GM21423 (cell line): ENCODE measurements around the gene HOXA7.

Experiments used
- ATAC-seq: cut with Tn5 transposase; IDR thresholded peaks from one replicate; pipeline ENCODE4 v1.9.1; 2021; ENCODE audit warnings: mild to moderate bottlenecking, moderate library complexity; ENCODE audit not compliant: unreplicated experiment

Gene HOXA7

DNA sequence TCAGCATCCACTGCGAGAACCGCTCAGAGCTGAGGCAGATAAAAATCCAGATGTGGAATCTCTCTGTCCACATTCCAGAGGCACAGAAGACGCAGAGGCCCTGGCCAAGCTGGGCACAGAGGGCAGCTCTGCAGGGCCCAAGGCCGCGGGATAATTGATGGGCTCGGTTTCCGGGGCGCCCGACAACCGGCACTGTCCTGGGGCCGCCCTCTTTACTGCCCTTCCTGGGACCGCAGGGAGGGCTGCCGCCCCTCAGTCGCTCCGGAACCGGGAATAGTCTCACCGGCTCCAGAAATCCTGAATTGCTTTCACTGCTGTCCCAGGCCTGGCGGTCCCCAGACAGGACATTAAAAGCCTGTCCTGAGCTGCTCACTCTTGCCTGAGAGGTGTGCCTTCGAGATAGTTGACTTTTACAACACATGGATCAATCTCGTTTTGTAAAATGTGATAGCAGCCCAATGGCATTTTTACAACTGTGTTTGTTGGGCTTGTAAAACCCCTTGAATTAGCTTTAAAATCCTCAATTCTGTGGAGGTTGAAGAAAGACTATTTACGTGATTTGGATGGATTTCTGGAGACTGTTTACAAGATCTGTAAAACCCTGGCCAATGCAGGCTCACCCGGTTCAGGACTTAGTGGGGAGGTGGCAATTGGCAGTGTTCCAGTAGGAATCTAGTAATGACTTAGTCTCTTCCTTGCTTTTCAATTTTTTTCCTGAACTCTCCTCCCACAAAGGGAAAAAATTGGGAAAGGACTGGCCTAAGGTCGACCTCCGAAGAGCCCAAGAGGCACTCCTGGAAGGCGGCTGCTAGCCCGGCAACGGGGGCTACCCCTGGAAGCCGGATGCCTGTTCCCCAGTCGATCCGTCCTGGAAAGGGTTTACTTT, 7.5 kb downstream of the HOXA7 start:
- no peak for ATAC-seq

DNA sequence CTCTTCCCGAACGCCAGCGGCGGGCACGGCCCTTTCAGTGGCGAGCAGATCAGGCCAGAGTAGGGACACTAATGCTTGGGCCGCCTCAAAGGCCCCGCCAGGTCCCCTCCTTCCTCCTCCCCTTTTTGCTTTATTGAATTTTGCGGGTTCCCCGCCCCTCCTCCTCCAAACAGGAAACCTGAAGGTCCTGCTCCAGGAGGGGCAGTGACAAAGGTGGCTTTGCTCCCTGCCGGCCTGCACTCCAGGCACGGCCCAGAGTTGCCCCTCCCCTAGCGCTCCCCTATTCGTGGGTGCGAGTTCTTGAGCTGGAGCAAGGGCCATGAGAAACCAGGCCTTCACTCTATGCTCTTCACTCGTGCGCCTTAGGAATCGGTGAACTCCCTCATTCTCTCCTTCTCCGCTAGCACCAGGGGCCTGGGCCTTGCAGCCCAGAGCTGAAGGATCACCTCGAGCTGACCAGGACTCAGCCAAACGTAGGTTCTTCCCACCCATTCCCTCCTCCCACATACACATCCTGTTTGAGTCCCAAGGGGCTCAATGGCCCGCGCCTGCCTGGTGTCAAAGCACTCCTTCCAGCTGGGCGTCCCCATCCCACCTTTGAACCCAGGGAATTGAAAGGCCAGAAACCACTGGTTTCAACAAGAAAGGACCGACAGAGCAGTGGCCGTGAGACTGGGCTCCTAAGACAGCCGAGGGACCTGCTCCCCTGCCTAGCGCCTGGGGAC, 8.3 kb downstream of the HOXA7 start:
- no peak for ATAC-seq

DNA sequence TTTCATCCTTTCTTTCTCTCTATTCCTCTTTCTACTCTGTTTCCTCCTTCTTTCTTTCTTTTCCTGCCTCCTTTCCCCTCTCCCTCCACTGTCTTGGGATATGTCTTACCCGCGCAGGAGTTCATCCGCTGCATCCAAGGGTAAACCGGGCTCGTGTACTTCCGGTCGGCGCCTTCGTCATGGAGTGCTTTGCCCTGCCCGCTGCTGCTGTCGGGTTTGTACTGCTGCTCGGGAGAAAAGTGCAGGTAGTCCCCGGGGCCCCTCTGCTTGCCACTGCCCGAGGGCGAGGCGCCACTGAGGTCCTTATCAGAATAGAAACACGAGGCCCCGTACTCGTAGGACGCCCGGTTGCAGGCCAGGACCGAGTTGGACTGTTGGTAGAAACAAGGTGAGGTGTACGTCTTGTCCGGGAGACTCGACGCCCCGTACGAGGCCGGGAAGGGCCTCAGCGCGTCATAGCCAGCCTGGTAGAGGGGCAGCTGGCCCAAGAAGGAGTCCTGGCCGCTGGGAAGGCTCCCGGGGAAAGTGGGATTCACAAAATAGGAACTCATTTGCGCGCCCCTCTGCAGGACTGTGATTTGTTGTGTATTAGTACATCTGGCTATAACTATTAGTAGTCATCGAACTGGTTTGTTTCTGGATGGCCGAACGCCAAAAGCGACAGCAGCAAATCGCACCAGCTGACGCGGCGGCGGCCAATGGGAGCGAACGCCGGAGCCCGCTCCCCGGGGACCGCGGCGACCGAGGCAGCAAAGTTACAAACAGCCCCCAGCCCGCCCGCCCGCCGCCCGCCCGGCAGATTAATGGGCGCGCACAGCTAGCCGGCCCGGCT, 9.1 kb downstream of the HOXA7 start, which contains the start of gene HOXA6:
HOXA6 (minus strand) TSS at position 576 of the 832 bp plus-strand sequence; CDS start at position 551, 25 bp downstream.
- no peak for ATAC-seq

DNA sequence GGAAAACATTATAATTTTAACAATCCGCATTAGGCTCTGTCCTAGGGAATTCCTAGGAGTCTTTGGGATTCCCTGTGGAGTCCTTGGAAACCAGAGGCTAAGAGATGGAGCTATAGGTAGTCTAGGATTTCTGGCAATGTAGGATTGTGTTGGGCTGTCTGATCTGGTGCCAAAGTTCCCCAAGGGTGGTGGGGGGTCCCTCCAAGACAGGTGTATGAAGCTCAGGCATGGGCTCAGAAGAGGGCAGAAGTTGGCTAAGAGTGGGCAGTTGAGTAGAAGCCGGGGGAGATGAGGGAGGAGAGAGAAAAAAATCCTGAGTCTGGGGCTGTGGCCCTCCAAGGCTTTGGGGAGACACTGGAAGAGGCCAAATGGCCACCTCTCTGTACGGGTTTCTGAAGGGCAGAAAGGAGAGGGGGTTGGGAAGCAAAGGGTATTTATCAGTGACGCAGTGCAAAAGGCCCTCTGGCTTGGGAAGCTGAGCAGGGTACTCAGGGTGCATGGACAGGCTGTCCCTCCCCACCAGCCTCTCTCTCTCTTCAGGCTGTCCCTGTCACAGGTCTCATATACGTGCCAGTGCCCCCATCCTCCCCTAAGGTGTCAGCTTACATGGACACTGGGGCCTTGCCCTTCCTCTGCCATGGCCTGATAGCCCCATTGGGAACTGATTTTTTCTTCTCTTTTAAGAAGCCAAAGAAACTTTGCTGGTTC, 9.8 kb downstream of the HOXA7 start:
- no peak for ATAC-seq

DNA sequence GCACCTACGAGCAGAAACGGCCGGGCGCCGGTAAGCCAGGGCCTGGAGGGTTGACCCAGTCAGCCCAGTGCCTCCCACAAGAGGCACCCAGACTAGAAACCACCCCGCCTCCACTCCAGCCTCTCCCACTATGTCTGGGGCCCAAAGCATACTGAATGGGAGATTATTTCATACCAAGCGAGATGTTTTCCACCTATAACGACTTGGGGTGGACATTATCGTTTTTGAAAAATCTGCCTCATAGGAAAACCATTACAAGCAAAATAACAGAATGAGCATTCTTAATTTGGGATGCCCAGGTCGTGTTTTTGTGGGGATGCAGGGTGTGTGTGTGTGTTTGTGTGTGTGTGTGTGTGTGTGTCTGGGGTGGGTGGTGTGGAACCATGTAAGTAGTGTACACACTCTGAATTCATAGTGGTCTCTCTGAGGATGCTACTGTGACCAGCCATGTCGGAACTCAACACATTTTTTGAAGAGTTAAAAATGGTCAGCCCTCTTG, 10.5 kb downstream of the HOXA7 start:
- no peak for ATAC-seq

DNA sequence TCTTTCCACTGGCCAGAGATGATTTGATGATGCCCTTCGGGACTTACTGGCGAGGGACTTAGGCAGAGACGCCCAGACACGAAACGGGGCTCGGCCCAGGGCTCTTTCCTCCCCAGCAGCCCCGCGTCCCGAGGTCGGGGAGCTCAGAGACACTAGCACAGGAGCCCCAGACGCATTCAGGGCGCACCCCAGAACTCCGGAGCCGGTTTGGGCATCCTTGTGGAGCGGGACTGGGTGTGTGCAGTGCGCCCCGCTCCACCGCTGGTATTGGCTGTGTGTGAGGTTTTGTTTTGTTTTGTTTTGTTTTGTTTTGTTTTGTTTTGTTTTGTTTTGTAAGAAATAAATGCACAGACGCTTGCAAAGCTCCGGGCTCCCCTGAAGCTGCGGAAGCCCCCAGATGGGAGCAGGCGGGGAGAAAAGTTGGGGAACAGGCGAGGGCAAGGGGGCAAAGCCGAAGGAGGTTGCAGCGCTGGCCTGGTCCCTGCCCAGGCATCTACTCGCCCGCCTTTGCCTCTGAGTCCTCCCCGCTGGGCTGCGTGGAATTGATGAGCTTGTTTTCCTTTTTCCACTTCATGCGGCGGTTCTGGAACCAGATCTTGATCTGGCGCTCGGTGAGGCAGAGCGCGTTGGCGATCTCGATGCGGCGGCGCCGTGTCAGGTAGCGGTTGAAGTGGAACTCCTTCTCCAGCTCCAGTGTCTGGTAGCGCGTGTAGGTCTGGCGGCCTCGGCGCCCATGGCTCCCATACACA, 11.1 kb downstream of the HOXA7 start:
- no peak for ATAC-seq

DNA sequence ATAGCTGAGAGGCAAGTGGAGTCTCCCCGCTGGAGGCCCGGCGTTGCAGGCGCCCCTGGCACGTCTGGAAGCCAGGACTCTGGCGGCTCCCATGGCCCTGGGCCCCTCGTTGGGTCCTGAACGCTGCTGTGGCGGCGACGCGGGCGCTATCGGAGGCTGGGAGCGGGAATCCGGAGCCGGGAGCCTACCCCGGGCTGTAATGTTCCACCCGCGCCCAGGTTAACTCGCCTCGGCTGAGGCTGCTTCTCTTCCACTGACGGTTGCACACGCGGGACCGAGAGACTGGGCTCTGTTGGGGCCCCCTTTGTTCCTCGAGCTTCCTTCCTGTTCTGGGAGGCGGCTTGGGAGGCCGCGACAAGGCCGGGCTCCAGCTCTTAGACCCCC, 11.7 kb downstream of the HOXA7 start:
- ATAC-seq = no peak

DNA sequence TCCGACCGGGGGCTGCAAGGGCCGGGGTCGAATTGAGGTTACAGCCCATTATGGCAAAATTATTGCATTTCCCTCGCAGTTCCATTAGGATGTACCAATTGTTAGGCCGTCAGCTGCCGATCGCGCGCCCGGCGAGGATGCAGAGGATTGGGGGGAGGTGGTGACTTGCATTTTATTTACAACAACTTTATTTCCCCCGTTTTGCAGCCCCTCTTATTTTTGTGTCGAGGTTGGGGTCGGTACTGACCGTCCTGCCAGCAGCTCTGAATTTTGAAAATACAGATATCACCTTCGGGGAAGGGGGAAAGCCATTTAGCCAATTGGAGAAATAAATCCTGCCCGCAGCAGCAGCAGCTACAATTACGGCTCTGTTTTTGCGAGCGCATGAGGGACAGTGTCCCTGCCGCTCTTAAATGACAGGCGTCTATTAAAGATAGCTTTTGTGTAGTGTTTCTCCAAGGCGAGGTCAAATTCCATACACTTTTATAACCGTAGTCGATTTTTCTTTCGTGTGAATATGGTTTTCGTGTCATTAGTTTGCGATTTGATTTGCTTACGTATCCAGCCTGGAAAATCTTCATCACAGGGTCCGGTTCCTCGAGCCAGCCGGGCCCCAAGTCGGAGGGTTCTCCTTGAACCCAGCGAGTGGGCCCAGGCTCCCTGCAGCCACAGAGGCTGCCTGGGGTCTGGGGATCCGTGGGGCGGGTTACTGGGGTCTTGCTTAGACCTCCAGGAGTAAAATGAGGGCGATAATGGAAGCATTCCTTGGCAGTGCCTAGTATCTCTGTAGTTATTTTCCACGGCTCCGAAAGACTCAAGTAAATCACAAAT, 12.3 kb downstream of the HOXA7 start:
- ATAC-seq = no peak

DNA sequence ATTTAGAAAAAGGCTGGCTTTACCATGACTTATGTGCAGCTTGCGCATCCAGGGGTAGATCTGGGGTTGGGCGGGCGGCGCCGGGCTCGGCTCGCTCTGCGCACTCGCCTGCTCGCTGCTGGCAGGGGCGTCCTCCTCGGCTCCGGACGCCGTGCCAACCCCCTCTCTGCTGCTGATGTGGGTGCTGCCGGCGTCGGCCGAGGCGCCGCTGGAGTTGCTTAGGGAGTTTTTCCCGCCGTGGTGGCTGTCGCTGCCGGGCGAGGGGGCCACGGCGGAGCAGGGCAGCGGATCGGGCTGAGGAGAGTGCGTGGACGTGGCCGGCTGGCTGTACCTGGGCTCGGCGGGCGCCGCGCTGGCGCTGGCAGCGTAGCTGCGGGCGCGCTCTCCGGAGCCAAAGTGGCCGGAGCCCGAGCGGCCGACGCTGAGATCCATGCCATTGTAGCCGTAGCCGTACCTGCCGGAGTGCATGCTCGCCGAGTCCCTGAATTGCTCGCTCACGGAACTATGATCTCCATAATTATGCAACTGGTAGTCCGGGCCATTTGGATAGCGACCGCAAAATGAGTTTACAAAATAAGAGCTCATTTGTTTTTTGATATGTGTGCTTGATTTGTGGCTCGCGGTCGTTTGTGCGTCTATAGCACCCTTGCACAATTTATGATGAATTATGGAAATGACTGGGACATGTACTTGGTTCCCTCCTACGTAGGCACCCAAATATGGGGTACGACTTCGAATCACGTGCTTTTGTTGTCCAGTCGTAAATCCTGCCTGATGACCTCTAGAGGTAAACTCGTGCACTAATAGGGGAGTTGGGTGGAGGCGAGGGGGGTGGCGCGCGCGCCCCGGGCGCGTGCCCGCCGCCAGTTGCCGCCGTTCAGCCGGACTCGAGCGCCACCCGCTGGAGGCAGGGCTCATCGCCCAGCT, 13.2 kb downstream of the HOXA7 start, which contains the start of gene HOXA5:
HOXA5 (minus strand) TSS at position 659 of the 927 bp plus-strand sequence; CDS start at position 585, 74 bp downstream.
- ATAC-seq = no peak

DNA sequence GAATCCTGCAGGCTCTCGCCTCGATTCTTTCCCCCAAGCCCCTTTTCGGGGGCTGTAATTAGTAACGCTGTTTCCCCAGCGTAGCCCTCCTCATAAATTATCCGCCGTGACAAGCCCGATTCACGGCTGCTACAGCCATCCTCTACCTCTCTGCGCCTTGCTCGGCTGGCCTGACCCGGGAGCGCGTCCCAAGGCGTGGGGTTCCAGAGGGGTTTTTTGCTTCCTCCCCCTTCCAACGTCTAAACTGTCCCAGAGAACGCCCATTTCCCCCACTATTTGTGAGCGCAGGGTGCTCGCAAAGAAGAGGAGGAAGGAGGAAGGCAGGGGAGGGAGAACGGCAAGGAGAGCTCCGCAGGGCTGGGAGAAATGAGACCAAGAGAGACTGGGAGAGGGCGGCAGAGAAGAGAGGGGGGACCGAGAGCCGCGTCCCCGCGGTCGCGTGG, 13.9 kb downstream of the HOXA7 start:
- ATAC-seq = no peak

DNA sequence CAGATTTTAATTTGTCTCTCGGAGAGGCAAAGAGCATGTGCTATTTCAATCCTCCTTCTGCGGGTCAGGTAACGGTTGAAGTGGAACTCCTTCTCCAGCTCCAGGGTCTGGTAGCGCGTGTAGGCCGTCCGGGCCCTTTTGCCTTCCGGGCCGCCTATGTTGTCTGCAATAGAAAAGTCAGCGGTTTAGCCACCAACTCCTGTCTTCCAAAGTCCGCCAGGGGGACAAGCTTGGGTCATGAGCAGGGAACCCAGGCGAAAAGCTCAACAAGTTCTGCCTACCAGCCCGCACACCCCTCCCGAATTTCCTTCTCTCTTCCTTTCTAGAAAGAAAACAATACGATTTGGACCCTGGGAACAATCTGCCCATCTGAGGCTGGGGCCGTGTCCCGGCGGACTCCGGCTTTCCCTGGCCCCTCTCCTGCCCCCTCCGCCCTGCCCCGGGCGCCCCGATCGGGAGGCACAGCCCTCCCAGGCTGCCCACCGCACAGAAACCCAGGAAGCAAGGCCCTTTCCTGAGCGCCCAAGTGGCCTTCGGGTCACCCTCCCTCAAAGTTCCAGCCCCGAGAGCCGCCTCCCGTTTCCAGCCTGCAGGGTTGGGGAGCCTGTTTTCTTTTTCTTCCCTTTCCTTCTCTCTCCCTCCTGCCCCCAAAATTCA, 14.4 kb downstream of the HOXA7 start:
- ATAC-seq = no peak

DNA sequence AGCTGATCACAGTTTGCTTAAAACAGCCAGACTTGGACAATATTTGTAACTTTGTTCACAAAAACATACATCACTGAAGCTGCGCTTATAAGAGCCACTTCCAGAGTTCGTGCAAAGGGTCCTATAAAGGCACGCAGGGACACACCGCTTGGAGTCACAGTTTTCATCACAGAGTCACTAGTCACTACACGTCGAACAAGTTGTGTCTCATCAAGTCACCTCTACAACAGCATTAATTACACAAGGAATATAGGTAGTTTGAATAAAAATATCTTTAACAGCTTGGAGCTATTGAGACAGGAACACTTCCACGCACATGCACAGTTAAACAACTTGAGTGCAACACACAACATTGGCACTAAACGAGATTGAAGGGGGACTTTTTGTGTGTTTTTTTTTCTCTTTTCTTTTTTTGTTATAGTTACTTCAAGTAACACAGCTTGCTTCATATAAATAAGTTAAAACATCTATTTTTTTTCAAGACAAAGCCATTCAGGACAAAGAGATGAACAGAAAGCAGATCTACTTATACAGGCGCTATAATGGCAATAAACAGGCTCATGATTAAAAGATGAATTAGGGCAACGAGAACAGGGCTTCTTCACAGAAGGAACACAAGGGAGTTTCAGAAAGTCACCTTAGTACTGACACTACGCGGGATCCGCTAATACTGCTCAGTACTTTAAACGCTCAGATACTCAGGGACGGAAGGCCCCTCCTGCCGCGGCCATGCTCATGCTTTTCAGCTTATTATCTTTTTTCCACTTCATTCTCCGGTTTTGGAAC, 15.1 kb downstream of the HOXA7 start:
- ATAC-seq = no peak

DNA sequence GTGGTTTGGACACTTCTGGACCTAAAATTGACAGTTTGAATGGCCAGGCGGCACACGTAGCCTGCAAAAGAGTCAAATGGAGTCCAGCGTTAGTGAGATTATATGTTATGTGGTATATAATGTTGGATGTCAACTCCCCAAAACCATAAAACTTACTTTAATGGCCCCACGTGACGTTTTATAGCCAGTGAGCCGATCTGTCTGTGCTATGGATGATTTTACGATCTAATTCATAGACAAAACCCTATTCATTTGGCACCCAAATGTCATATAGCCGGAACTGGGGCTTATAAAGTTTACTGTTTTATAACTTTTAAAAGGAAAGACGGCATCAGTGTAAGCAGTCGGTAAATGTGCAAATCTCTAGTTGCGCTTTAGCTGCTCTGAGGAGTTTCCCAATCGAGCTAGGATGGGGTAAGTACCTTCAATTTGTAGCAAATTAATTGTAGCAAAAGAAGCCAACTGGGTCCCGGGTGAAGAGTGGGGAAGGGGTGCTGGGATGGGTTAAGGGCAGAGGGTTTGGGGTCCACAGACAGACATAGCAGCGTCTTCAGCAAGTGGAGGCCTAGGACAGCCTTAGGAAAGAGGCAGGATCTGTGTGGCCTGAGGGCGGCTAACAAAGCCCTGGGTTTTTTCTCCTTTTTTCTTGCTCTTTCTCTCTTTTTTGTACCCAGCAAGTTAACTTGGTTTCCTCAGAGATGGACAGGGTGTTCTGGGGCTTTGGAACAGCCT, 16.2 kb downstream of the HOXA7 start:
- ATAC-seq = no peak

DNA sequence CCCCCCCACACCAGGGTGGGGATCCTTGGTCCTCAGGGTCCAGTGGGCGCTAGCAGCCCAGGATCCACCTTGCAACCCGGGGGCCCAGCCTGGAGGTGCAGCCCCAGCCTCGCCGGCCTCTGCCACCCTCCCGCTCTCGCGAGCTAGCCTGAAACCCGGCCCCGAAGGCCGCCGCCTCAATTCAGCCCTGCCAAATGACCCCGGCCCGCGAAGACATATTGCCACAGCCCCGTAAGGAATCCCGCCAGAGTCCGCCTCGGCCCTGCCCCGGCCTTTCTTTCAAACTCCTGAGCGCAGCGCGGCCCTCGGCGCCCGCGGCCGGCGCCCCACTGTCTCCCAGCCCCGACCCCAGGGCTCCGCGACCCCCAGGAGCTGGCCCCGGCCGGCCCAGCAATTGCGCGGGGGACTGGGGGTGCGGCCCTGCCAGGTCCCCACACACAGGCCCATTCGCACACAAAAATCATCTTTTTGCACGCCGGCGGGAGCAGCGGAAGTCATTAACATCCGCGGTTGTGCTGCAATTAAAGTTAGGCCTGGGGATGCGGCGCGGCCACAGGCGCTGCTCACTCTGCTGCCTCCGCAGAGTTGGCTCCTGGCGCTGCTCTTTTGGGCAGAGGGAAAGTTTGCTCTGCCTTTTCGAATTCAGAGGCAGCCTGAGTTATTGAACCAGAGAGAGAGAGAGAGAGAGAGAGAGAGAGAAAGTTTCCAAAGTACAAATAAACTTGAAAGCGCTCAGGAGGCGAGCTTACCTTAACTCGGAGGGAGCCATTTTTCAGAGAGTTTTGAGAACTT, 16.9 kb downstream of the HOXA7 start:
- ATAC-seq = no peak

DNA sequence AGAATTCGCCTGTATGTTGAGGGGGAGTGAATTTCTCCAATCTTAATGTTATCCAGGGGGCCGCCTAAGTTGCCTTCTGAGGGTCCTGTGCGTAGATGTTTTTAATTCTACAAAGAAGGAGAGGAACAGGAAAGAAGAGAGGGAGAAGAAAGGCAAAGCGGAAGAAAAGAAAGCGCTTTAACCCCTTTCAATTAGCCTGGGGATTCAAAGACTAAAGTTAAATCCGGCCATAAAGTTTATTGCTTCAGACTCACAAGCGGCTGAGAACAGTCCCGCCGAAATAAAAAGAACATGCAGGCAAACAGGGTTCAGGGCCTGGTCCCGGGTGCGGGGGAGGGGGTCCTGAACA, 17.5 kb downstream of the HOXA7 start:
- ATAC-seq = no peak
